Memory B cell (primary cell): Measurements from ENCODE around the gene ADAM12.

Source experiments
- ATAC-seq: fragments of 150-1000 bp; cut with Tn5 transposase; 2 replicates; pipeline ENCODE4 v1.10.0; 2021; ENCODE audit warnings: low read depth, mild to moderate bottlenecking, moderate library complexity
- DNase-seq, 2 donors: peaks; one replicate each; pipeline ENCODE4 v3.0.0; 2022; ENCODE audit warnings: low spot score in 2 of 2
- H3K27ac Mint-ChIP-seq: one replicate; pipeline ENCODE4 v1.8.0; 2022; ENCODE audit warnings: mild to moderate bottlenecking, moderate library complexity, mixed read lengths
- H3K27me3 Mint-ChIP-seq: one replicate; pipeline ENCODE4 v1.8.0; 2022; ENCODE audit warnings: mixed read lengths
- H3K36me3 Mint-ChIP-seq: one replicate; pipeline ENCODE4 v1.8.0; 2022; ENCODE audit warnings: mild to moderate bottlenecking, mixed read lengths
- H3K4me1 Mint-ChIP-seq: one replicate; pipeline ENCODE4 v1.8.0; 2022; ENCODE audit warnings: mixed read lengths
- H3K4me3 Mint-ChIP-seq: one replicate; pipeline ENCODE4 v1.8.0; 2022; ENCODE audit warnings: mild to moderate bottlenecking, moderate library complexity, mixed read lengths
- H3K9me3 Mint-ChIP-seq: one replicate; pipeline ENCODE4 v1.8.0; 2022; ENCODE audit warnings: mixed read lengths

Gene ADAM12

GRCh38 chr10:126166797-126167196 is 221.5 kb downstream of the ADAM12 start:
- Mint-ChIP-seq H3K27ac (no peak overlapping the region), H3K4me3 (no peak overlapping the region), H3K36me3 (no peaks in the 10 kb centered on the region), H3K27me3 (peaks cover 4% of the 10 kb centered on the region), H3K4me1 (no peaks in the 10 kb centered on the region), H3K9me3 (no peaks in the 10 kb centered on the region)
- no peak for ATAC-seq
- no peak for DNase-seq

- no peak for ATAC-seq
- Mint-ChIP-seq H3K27me3 (peaks cover 4% of the 10 kb centered on the region), H3K27ac (no peak overlapping the region), H3K4me3 (no peak overlapping the region), H3K36me3 (no peaks in the 10 kb centered on the region), H3K9me3 (no peaks in the 10 kb centered on the region), H3K4me1 (no peaks in the 10 kb centered on the region)
- DNase-seq = no peak
These were observed 222.4 kb downstream of the ADAM12 start for GRCh38 chr10:126165874-126166273.

DNA sequence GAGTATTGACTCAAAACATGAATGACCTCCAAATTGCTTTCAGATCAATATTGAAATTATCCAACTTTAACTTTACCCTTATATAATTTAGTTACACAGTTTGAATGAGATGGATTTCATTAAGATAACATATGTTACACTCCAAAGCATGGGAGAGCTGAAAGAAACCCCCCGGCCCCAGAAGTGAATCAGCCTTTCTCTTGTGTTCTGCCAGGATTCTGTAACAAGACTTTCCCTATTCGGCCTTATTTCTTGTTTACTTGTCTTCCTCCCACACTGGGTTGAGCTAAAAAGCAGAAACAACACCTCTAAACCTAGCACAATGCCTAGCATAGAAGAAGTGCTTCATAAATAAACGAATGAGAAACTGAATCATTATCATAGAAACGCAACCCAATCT is 224.8 kb downstream of the ADAM12 start:
- Mint-ChIP-seq H3K4me1 (no peaks in the 10 kb centered on the region), H3K27ac (no peak overlapping the region), H3K36me3 (no peaks in the 10 kb centered on the region), H3K27me3 (peaks cover 2% of the 10 kb centered on the region), H3K9me3 (no peaks in the 10 kb centered on the region), H3K4me3 (no peak overlapping the region)
- no peak for DNase-seq
- ATAC-seq = no peak

DNA sequence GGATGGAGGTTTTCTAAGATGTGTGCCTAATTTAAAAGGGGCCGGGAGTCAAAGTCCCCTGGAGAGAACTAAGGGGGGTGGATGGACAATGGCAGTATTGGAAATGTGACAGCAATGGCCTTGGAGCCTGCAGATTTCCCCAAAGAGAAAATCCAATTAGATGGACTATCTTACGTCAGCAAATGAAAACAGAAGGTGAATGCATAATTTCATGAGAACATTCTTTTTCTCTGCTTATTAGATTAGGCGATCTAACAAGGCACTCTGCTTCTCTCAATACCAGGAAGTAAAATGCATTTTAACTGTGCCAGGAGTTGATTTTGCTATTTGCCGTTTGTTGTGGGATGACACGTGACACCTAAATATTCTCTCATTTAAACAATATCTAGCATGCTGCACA is 226.6 kb downstream of the ADAM12 start:
- DNase-seq (no peak), ATAC-seq (no peak)
- peaks cover 12% of the 10 kb centered on the region for H3K27me3 Mint-ChIP-seq
- no peak overlapping the region for H3K4me3 Mint-ChIP-seq
- no peaks in the 10 kb centered on the region for H3K36me3 Mint-ChIP-seq
- H3K9me3 Mint-ChIP-seq = no peaks in the 10 kb centered on the region
- H3K27ac Mint-ChIP-seq = no peak overlapping the region
- no peaks in the 10 kb centered on the region for H3K4me1 Mint-ChIP-seq

DNA sequence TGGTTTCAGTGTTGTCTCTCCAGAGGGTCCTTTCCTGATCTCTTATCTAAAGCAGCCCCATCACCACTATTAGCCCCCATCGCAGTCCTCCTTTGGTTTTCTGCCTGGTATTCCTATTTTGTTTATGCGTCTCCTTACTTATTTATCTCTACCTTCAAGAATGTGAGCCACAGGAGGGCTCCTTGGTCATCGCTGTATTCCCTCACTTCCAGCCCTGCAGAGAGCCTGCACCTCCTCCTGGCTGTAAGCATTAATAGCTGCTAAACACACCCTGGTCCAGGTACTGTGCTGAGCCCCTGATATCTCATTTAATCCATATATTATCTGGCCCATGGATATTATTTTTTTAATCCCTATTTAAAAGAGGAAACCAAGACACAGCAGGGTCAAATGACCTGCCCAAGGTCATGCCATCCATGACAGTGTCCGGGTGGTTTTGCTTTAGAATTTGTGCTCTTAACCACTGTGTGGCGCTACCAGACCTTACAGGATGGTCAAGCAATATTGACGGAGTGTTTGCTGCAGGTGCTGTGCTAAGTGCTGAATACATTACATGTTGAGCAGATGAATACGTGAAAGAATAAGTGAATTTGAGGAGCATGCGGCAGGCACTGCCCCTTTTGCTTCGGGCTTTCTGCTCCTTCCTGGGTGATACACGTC is 227.2 kb downstream of the ADAM12 start:
- H3K36me3 Mint-ChIP-seq = no peaks in the 10 kb centered on the region
- peaks cover 14% of the 10 kb centered on the region for H3K27me3 Mint-ChIP-seq
- H3K4me1 Mint-ChIP-seq = peaks cover under 1% of the 10 kb centered on the region
- H3K4me3 Mint-ChIP-seq = no peak overlapping the region
- no peak overlapping the region for H3K27ac Mint-ChIP-seq
- no peak for ATAC-seq
- DNase-seq = no peak
- H3K9me3 Mint-ChIP-seq = no peaks in the 10 kb centered on the region

GRCh38 chr10:126160571-126160970 is 227.7 kb downstream of the ADAM12 start:
- Mint-ChIP-seq H3K27me3 (peaks cover 17% of the 10 kb centered on the region), H3K9me3 (no peaks in the 10 kb centered on the region), H3K4me3 (no peak overlapping the region), H3K36me3 (no peaks in the 10 kb centered on the region), H3K27ac (no peak overlapping the region), H3K4me1 (peaks cover 3% of the 10 kb centered on the region)
- DNase-seq (no peak), ATAC-seq (no peak)

DNA sequence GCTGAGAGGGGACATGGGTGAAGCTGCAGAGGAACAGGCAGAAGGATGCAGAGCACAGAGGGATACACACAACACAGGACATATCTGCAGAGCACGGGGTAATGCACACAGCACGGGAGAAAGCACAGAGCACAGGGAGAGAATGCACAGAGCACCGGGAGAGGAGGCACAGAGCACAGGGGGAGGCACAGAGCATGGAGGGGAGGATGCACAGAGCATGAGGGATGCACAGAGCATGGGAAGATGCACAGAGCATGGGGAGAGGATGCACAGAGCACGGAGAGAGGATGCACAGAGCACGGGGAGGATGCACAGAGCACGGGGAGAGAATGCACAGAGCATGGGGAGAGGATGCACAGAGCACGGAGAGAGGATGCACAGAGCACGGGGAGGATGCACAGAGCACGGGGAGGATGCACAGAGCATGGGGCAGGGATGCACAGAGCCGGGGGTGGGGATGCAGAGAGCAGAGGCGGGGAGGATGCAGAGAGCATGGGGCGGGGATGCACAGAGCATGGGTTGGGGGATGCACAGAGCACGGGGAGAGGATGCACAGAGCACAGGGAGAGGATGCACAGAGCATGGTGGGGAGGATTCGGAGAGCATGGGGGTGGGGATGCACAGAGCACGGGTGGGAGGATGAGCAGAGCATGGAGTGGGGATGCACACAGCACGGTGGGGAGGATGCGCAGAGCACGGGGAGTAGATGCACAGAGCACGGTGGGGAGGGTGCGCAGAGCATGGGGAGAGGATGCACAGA is 230.0 kb downstream of the ADAM12 start:
- Mint-ChIP-seq H3K27ac (no peak overlapping the region), H3K36me3 (no peaks in the 10 kb centered on the region), H3K27me3 (peaks cover 19% of the 10 kb centered on the region), H3K4me3 (no peak overlapping the region), H3K9me3 (no peaks in the 10 kb centered on the region), H3K4me1 (peaks cover 3% of the 10 kb centered on the region)
- DNase-seq (no peak), ATAC-seq (no peak)

DNA sequence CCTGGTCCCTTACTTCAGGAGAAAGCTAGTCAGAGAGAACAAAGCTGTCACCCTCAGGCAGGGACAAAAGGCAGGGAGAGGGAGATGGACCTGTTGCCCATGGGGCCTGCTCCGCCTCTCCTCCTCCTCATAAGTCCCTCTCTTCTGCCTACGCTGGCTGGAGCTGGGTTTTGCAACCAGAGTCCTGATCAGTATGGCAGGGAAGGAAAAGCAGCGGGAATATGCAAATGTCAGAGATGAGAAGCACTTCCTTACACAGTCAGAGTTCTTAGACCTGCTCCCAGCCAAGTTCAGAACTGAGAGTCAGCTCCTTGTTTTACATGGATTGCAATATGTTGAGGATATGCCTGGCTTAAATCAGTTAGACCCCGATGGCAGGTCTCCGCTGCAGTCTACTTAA is 231.1 kb downstream of the ADAM12 start:
- ATAC-seq (no peak), DNase-seq (no peak)
- no peak overlapping the region for H3K27ac Mint-ChIP-seq
- H3K36me3 Mint-ChIP-seq = no peaks in the 10 kb centered on the region
- peaks cover 3% of the 10 kb centered on the region for H3K4me1 Mint-ChIP-seq
- H3K4me3 Mint-ChIP-seq = no peak overlapping the region
- no peaks in the 10 kb centered on the region for H3K9me3 Mint-ChIP-seq
- peaks cover 19% of the 10 kb centered on the region for H3K27me3 Mint-ChIP-seq

DNA sequence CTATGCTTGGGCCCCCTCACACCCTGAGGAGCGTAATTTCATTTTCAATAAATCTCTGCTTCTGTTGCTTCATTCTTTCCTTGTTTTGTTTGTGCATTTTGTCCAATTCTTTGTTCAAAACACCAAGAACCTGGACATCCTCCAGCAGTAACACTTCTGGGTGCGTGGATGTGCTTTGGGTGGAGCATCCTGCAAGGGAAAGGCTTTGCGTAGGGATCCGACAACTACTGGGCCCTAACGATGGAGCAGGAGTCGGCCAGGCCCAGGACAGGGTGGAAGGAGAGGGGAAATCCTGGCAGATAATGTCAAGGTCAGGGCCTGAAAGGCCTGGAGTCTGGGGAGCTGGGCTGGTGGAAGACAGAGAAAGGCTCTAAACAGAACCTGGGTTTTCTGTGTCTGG is 231.8 kb downstream of the ADAM12 start:
- ATAC-seq (no peak), DNase-seq (no peak)
- H3K9me3 Mint-ChIP-seq = no peaks in the 10 kb centered on the region
- H3K27ac Mint-ChIP-seq = no peak overlapping the region
- H3K36me3 Mint-ChIP-seq = no peaks in the 10 kb centered on the region
- peaks cover 3% of the 10 kb centered on the region for H3K4me1 Mint-ChIP-seq
- H3K27me3 Mint-ChIP-seq = peaks cover 19% of the 10 kb centered on the region
- H3K4me3 Mint-ChIP-seq = no peak overlapping the region

DNA sequence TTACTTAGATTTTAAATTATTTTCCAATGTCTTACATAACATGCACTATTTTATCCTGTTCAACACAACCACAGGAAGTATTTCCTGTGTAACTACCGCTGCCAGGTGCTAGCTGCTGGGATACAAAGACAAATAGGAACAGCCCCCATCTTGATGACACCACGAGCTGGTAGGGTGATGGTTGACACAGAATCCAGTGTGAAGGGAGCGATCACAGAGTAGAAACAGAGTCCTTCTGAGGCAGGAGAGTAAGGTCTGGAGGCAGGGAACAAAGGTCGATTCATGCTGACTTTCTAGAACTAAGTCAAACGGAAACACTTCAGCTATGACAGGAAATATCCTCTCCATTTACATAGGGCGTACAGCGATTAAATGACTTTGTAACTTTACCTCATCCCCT is 232.3 kb downstream of the ADAM12 start:
- H3K4me1 Mint-ChIP-seq = peaks cover 3% of the 10 kb centered on the region
- no peaks in the 10 kb centered on the region for H3K9me3 Mint-ChIP-seq
- H3K36me3 Mint-ChIP-seq = no peaks in the 10 kb centered on the region
- no peak for ATAC-seq
- no peak for DNase-seq
- H3K4me3 Mint-ChIP-seq = no peak overlapping the region
- peaks cover 19% of the 10 kb centered on the region for H3K27me3 Mint-ChIP-seq
- H3K27ac Mint-ChIP-seq = no peak overlapping the region

- no peak overlapping the region for H3K27ac Mint-ChIP-seq
These were observed 232.7 kb downstream of the ADAM12 start for GRCh38 chr10:126155528-126155927.

DNA sequence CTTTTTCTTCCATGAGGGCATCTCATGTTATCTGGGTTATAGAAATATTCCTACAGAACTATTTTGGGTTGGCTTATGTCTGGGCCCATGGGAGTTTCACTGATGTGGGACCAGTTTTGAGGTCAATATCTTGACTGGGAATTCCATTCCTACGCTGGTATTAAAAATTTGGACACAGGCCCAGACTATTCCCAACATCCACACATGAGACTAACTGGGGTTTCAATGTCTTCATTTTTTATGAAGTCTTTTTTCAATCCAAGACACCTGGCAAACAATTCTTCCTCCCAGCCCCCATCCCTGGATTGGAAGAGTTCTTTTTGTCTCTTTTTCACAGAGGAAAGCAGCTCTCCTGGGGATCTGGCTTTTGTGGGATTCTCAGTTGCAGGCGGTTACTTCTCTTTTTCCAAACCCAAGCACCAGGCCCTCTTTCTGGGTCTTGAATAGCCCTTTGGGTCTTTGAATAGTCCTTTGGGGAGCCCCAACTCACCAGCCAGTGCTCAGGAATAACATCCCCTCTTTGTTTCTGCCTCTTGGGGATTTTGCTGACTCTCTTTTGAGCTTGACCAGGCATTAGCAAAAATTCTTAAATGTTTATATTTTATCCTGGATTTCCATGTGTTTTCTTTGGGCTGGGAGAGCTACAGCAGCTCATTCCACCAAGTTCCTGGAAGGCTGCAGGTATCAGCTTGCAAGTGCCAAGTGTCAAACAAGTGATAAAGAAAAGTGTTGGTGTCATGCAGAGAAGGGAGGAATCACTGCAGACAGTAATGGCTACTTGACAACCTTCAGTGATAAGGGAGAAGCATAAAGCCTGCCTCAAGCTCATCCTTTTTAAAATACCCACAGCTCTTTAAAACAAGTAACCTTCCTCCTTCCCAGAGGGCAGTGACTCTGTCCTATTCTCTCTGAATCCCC is 234.3 kb downstream of the ADAM12 start:
- H3K9me3 Mint-ChIP-seq = peaks cover 6% of the 10 kb centered on the region
- H3K4me1 Mint-ChIP-seq = peaks cover 3% of the 10 kb centered on the region
- no peaks in the 10 kb centered on the region for H3K36me3 Mint-ChIP-seq
- DNase-seq (no peak), ATAC-seq (no peak)
- peaks cover 21% of the 10 kb centered on the region for H3K27me3 Mint-ChIP-seq
- H3K27ac Mint-ChIP-seq = no peak overlapping the region
- no peak overlapping the region for H3K4me3 Mint-ChIP-seq

More at GRCh38 chr10:126155528-126155927, 232.7 kb downstream of the ADAM12 start:
- ATAC-seq (no peak), DNase-seq (no peak)
- H3K27me3 Mint-ChIP-seq = peaks cover 19% of the 10 kb centered on the region
- H3K9me3 Mint-ChIP-seq = peaks cover 2% of the 10 kb centered on the region
- H3K4me3 Mint-ChIP-seq = no peak overlapping the region
- no peaks in the 10 kb centered on the region for H3K36me3 Mint-ChIP-seq
- H3K4me1 Mint-ChIP-seq = peaks cover 3% of the 10 kb centered on the region

- H3K4me3 Mint-ChIP-seq = no peak overlapping the region
- H3K36me3 Mint-ChIP-seq = no peaks in the 10 kb centered on the region
- H3K27ac Mint-ChIP-seq = no peak overlapping the region
- no peak for ATAC-seq
- peaks cover 1% of the 10 kb centered on the region for H3K27me3 Mint-ChIP-seq
- H3K4me1 Mint-ChIP-seq = no peaks in the 10 kb centered on the region
- DNase-seq = no peak
- H3K9me3 Mint-ChIP-seq = peaks cover 6% of the 10 kb centered on the region
These were observed 240.2 kb downstream of the ADAM12 start for GRCh38 chr10:126147866-126148587.
